ENCODE data around the gene CLDN34.

Gene CLDN34

DNA sequence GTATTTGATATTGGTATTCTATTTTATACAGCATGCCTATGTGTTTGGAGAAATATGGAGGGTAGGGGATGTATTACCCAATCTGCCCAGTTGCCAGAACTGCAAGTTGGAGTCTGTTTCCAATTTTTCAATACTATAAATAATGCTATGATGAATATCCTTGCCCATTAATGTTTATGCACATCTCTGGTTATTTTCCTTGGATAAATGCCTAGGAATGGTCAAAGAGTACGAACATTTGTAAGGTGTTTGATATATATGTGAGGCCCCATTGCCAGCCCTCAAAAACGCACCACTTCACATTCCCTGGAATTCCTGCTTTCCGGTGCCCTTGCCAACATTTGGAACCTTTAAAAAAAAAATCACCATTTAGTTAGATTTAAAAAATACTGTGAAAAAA lies 34.3 kb downstream of the CLDN34 start:
- H3K4me1 Mint-ChIP-seq (ENCODE audit: low read depth), result peaks cover 28% of the 10 kb centered on the region
- no peaks in the 10 kb centered on the region for H3K36me3 Mint-ChIP-seq (ENCODE audit: low read depth)
- no peaks in the 10 kb centered on the region for H3K9me3 Mint-ChIP-seq
- no peak overlapping the region for H3K4me3 Mint-ChIP-seq
- no peak overlapping the region for H3K27ac Mint-ChIP-seq
- no peaks in the 10 kb centered on the region for H3K27me3 Mint-ChIP-seq

DNA sequence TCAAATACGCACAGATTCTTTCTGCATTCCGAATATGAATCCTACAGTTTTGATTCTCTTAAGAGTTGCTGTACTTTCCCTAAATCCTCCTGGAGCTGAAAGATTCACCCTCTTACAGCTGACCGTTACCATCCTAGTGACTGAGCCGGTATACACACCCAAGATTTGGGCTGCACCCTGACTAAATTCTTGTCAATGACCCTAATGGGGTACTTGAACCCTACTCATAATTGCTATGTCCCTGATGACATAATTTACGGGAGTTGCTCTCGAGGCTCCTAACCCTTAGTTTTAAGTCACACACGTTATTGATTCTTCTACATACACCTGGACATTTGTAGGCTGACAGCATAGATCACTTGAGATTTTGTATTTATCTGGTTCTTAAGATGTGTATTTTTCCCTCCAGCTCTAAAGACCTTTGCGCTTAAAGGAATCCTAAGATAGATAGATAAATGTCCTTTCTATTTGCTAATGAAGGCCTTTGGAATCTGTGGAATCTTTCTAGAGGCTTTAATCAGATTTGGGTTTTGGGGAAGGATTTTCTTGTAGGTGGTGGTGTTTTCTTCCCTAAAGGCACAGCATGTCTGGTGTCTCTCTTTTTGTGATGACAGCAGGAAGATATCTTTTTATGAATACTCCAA lies 37.8 kb downstream of the CLDN34 start:
- Mint-ChIP-seq H3K4me3 (no peak overlapping the region), H3K36me3 (ENCODE audit: low read depth) (no peaks in the 10 kb centered on the region), H3K27me3 (no peaks in the 10 kb centered on the region), H3K4me1 (ENCODE audit: low read depth) (peaks cover 17% of the 10 kb centered on the region), H3K9me3 (no peaks in the 10 kb centered on the region), H3K27ac (peak overlapping the region; percentile 23)

DNA sequence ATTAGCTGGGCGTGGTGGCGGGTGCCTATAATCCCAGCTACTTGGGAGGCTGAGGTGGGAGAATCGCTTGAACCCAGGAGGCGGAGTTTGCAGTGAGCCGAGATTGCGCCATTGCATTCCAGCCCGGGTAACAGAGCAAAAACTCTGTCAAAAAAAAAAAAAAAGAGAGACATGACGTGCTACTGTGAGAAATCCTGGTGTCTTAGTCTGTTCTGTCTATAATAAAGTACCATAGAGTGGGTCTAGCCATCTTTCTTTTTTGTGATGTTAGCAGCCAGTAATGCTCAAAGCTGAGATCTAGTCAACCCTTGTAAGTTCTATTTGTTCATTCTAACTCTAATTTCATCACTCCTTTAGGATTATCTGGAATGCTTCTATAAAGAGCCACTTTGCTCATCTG lies 38.9 kb downstream of the CLDN34 start:
- H3K27me3 Mint-ChIP-seq, result no peaks in the 10 kb centered on the region
- H3K4me3 Mint-ChIP-seq, result no peak overlapping the region
- H3K4me1 Mint-ChIP-seq (ENCODE audit: low read depth), result peaks cover 27% of the 10 kb centered on the region
- no peaks in the 10 kb centered on the region for H3K36me3 Mint-ChIP-seq (ENCODE audit: low read depth)
- H3K27ac Mint-ChIP-seq, result no peak overlapping the region
- no peaks in the 10 kb centered on the region for H3K9me3 Mint-ChIP-seq

DNA sequence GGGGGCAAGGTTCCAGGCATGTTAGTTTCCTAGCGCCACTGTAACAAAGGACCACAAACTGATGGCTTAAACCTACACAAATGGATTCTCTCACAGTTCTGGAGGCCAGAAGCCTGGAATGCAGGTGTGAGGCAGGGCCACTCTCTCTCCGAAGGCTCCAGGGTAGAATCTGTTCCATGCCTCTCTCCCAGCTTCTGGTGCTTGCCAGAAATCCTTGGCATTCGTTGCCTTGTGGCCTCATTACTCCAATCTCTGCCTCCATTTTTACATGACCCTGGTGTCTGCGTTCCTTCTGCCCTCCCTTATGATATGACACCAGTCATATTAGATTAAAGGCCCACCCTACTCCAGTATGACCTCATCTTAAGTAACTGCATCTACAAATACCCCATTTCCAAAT lies 39.6 kb downstream of the CLDN34 start:
- H3K27ac Mint-ChIP-seq, result no peak overlapping the region
- no peaks in the 10 kb centered on the region for H3K36me3 Mint-ChIP-seq (ENCODE audit: low read depth)
- H3K9me3 Mint-ChIP-seq, result no peaks in the 10 kb centered on the region
- no peak overlapping the region for H3K4me3 Mint-ChIP-seq
- peaks cover 34% of the 10 kb centered on the region for H3K4me1 Mint-ChIP-seq (ENCODE audit: low read depth)
- H3K27me3 Mint-ChIP-seq, result no peaks in the 10 kb centered on the region

DNA sequence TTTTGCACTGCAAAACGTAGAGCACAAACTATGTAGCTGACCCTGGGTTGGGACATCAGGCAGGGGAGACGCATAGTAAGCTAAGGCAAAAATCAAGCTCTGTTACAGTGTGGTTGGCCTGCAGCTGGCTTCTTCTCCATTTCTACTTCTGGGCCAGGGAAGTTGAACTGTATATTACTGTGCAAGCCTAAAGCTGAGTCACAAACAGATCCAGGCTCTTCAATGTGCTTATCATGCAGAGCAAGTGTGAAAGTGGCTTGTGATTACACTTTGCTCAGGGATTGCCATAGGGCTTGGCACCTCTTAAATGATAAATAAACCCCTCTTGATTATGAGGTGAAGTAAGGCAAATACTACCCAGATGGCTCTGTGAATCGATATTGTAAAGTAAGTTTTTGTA lies 40.5 kb downstream of the CLDN34 start:
- H3K27me3 Mint-ChIP-seq, result no peaks in the 10 kb centered on the region
- no peak overlapping the region for H3K27ac Mint-ChIP-seq
- H3K9me3 Mint-ChIP-seq, result no peaks in the 10 kb centered on the region
- peaks cover 41% of the 10 kb centered on the region for H3K4me1 Mint-ChIP-seq (ENCODE audit: low read depth)
- no peak overlapping the region for H3K4me3 Mint-ChIP-seq
- H3K36me3 Mint-ChIP-seq (ENCODE audit: low read depth), result no peaks in the 10 kb centered on the region

DNA sequence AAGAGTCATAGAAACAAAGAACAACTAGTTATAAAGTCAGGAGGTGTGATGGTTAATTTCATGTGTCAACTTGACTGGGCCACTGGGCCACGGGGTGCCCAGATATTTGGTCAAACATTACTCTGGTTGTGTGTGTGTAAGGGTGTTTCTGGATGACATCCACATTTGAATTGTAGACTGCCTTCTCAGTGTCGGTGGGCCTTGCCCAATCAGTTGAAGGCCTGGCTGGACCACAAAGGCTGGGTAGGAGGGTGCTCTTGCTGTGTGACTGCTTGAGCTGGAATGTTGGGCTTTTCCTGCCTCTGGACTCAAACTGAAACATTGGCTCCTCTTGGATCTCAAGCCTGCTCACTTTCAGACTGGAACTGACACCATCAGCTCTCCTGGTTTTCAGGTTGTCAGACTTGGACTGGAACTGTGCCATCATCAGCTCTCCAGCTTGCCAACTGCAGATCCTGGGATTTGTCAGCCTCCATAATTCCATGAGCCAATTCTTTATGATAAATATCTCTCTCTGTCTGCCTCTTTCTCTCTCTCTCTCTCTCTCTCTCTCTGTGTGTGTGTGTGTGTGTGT lies 41.4 kb downstream of the CLDN34 start:
- no peaks in the 10 kb centered on the region for H3K36me3 Mint-ChIP-seq (ENCODE audit: low read depth)
- H3K4me1 Mint-ChIP-seq (ENCODE audit: low read depth), result peaks cover 43% of the 10 kb centered on the region

DNA sequence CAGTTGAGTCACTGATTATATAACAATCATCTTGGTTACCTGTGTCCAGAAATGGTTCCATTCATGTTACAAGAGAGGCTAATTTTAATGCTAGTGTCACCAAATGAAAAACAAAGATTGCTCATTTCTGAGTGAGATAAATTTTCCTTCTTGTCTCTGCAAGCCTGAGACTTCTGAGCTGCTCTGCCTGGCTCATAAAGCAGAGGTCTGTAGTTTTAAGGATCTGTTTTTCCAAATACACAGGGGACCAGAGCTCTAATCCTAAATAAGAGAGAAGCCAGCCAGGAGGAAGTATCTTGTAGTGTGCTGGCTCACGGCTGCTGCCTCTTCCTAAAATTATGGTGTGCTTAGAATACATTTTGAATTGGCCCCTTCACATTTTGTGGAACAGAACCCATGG lies 42.6 kb downstream of the CLDN34 start:
- Mint-ChIP-seq H3K27me3 (peaks cover 5% of the 10 kb centered on the region), H3K4me1 (ENCODE audit: low read depth) (peaks cover 42% of the 10 kb centered on the region), H3K9me3 (no peaks in the 10 kb centered on the region), H3K27ac (no peak overlapping the region), H3K36me3 (ENCODE audit: low read depth) (no peaks in the 10 kb centered on the region), H3K4me3 (no peak overlapping the region)

More for the DNA sequence above, 41.4 kb downstream of the CLDN34 start:
- Mint-ChIP-seq H3K9me3 (no peaks in the 10 kb centered on the region), H3K27ac (no peak overlapping the region), H3K4me3 (no peak overlapping the region), H3K27me3 (peaks cover 5% of the 10 kb centered on the region)

DNA sequence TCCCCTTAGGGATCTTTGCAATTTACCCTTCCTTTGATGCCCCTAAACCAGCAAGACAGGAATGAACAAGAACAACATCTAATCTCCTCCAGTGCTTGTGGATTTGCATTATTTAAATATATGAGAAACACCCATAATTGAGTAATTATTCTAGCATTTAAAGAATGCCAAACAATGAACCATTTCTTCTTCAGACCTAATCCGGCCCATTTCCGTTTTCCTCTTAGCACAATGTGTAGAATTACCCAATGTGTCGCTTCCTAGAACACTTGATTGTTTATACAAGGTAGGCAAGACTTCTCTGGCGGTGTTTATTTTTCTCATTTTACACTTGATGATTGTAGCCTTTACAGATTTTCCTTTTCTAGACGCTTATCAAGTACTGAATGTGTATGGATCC lies 43.5 kb downstream of the CLDN34 start:
- peaks cover 5% of the 10 kb centered on the region for H3K27me3 Mint-ChIP-seq
- no peaks in the 10 kb centered on the region for H3K36me3 Mint-ChIP-seq (ENCODE audit: low read depth)
- no peak overlapping the region for H3K4me3 Mint-ChIP-seq
- H3K9me3 Mint-ChIP-seq, result no peaks in the 10 kb centered on the region
- H3K4me1 Mint-ChIP-seq (ENCODE audit: low read depth), result peaks cover 42% of the 10 kb centered on the region
- peak overlapping the region; percentile 58 for H3K27ac Mint-ChIP-seq

DNA sequence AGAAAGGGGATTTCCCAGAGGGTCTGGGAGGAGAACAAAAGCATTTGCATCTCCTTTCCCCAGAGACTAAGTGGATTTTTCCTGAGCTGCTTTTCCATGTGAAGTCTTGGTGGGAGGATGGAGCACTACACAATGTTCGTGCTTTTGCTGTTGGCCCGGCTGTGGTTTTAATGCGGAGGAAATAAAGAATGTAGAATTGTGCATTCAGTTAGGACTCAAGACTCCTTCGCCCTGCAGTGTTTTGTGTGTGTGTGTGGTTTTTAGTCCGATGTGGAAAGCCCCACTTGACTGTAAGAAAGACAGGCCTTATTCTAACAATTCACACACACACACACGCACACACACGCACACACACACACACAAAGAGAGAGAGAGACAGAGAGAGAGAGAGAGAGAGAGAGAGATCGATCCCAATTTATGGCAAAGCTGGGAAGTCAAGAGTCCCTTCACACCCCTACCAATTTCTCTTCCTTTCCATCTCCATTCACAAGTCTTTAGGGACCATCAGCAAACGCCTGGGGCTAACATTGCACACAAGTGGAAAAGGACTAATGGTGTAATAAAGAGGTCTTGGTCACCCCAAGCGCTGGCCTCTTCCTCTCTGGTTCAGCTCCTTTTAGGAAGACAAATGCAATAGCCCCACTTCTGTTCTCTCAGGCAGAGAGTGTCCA lies 44.2 kb downstream of the CLDN34 start:
- Mint-ChIP-seq H3K36me3 (ENCODE audit: low read depth) (no peaks in the 10 kb centered on the region), H3K4me3 (peak overlapping the region; percentile 32), H3K27ac (peak overlapping the region; percentile 58)

DNA sequence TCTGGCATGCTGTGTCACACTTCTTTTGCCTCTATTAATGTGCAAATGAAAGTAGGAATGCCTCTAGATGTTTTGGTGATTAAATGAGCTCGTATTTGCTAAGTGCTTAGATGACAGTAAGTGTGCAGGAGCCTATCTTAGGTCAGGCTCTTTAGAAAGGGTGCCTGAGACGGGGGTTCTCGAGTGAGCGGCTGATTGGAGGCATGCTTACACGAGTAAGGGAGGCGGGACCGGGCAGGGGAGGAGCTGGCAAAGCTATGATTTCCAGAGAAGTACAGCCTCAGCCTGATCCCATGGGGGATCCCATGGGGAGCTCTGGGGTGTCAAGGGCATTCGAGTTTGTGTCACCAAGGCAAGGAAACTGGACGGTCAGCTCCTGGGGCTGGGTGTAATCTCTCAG lies 44.8 kb downstream of the CLDN34 start:
- peaks cover 5% of the 10 kb centered on the region for H3K27me3 Mint-ChIP-seq
- no peaks in the 10 kb centered on the region for H3K9me3 Mint-ChIP-seq
- H3K4me3 Mint-ChIP-seq, result peak overlapping the region; percentile 32
- H3K27ac Mint-ChIP-seq, result peak overlapping the region; percentile 58
- peaks cover 49% of the 10 kb centered on the region for H3K4me1 Mint-ChIP-seq (ENCODE audit: low read depth)
- peaks cover 4% of the 10 kb centered on the region for H3K36me3 Mint-ChIP-seq (ENCODE audit: low read depth)

More for the DNA sequence above, 44.2 kb downstream of the CLDN34 start:
- H3K4me1 Mint-ChIP-seq (ENCODE audit: low read depth), result peaks cover 43% of the 10 kb centered on the region
- no peaks in the 10 kb centered on the region for H3K9me3 Mint-ChIP-seq
- peaks cover 5% of the 10 kb centered on the region for H3K27me3 Mint-ChIP-seq

DNA sequence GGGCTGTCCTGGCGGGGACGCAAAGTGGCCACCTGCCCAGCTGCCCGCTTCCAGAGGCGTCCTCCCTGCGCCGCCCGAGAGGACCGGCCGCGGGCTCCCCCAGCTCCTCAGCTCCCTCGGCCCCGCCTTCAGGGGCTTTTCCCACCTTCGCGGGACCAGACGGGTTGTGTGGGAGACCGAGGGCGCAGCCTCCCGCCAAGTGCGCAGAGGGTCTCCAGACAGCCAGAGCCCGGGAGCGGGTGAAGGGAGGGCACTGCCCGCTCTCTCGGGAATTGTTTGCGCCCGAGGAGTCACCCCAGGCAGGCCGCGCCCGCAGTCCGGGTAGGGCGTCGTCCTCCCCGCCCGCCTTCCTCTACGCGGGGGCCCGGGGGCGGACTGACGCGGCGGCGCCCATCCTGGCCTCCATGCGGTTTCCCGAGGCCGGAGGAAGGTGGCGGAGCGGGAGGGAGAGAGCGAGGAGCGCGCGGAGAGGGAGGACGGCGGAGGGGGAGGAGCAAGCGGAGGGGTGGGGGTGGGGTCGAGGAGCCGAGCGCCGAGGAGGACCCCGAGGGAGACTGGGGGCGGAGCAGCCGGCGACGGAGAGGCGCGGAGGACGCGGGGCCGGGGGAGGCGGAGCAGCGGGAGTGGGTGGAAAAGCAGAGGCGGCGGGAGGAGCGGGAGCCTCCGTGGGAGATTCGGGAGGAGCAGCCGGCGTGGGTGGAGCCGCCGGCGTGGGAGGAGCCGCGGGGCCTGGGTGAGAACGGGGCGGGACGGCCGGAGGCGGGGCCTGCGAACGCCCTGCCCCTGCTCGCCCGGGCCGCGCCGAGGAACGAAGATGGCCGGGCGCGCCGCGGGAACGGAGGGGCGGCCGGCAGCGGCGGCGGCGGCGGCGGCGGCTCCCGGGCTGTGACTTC lies 47.5 kb downstream of the CLDN34 start:
- Mint-ChIP-seq H3K27me3 (peaks cover 5% of the 10 kb centered on the region), H3K4me1 (ENCODE audit: low read depth) (peaks cover 54% of the 10 kb centered on the region), H3K9me3 (no peaks in the 10 kb centered on the region), H3K4me3 (peak overlapping the region; percentile 73), H3K36me3 (ENCODE audit: low read depth) (peaks cover 5% of the 10 kb centered on the region), H3K27ac (no peak overlapping the region)

DNA sequence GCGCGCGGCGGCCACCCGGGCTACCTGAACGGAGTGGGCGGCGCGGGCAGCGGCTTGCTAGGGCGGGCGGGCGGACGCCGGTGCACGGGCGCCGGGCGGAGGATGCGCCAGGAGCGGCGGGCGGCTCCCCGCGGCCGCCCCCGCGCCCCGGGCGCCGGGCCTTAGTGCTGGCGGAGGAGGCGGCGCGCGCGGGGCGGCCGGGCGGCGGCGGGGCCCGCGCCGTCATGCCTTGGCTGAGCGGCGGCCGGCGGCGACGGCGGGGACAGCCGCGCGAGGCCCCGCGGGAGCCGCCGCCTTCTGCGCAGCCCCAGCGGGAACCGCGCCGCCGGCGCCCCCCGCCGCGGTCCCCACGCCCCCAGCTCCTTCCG lies 48.2 kb downstream of the CLDN34 start:
- peaks cover 5% of the 10 kb centered on the region for H3K27me3 Mint-ChIP-seq
- no peaks in the 10 kb centered on the region for H3K9me3 Mint-ChIP-seq
- no peak overlapping the region for H3K27ac Mint-ChIP-seq
- H3K36me3 Mint-ChIP-seq (ENCODE audit: low read depth), result peaks cover 5% of the 10 kb centered on the region
- peaks cover 49% of the 10 kb centered on the region for H3K4me1 Mint-ChIP-seq (ENCODE audit: low read depth)
- no peak overlapping the region for H3K4me3 Mint-ChIP-seq

DNA sequence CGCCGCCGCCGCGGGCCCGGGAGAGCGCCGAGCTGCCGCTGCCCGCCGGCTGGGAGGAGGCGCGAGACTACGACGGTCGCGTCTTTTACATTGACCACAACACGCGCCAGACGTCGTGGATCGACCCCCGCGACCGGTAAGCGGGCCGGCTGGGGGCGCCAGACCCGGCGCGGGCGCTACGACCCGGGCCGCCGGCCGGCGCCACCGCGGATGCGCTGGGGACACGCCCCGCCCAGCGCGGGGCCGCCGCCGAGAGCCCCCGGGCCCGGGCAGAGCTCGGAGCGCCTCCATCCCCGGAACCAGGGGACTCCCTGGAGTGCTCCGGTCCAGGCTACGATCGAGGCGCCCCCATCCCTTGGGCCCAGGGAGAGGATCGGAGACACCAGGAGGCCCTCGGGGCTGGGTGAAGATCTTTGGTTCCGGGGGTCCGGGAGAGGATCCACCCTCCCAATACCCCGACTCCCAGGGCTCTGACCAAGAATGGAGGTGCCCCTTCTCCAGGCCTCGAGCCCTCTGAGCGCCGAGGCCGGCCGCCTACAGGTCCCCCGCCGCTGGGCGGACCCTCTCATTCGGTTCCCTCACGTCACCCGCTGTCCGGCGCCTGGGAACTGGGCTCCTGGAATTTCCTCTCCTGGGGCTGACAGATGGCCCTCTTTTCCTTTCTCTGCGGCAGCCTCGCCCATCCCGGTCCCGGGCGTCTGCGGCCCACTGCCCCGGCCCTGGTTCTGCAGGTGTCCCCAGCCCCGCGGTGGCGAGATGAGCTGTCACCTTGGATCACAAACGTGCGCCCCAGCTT lies 48.8 kb downstream of the CLDN34 start:
- peaks cover 5% of the 10 kb centered on the region for H3K36me3 Mint-ChIP-seq (ENCODE audit: low read depth)
- H3K4me3 Mint-ChIP-seq, result peak overlapping the region; percentile 85
- H3K27me3 Mint-ChIP-seq, result peaks cover 5% of the 10 kb centered on the region
- H3K9me3 Mint-ChIP-seq, result no peaks in the 10 kb centered on the region
- H3K27ac Mint-ChIP-seq, result no peak overlapping the region
- H3K4me1 Mint-ChIP-seq (ENCODE audit: low read depth), result peaks cover 43% of the 10 kb centered on the region

DNA sequence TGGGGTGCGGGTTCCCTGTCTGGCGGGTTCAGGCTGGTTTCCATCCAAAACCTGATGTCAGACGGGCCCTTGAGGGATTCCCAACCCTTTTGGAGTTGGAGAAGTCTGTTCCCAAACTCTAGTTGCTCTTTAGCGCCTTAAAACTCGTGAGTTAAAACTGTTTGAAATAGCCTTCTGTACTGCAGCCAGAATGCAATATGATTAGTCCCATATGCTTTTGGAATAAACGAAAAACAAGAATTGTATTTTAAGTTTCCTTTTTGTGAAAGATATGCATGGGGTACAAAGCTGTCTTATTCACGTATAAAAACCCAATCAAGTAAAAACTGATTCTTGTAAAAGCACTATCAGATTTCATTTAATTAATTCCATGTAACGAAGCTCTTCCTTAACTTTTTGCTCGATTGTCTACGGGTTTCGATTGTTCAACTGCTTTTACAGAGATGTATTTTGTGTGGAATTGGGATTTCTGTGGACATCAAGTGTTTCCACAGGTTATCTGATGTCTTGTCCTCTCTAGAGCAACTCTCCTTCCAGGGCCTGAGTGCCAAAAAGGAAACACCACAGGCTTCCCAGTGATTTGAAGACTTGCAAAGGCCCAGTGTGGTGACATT lies 49.5 kb downstream of the CLDN34 start:
- Mint-ChIP-seq H3K27ac (no peak overlapping the region), H3K36me3 (ENCODE audit: low read depth) (peaks cover 5% of the 10 kb centered on the region), H3K4me1 (ENCODE audit: low read depth) (peaks cover 40% of the 10 kb centered on the region), H3K27me3 (peaks cover 5% of the 10 kb centered on the region), H3K4me3 (peak overlapping the region; percentile 85), H3K9me3 (no peaks in the 10 kb centered on the region)
